ENCODE measurements around the gene LDB3. TPM values are rescaled to one million over a fixed set of nuclear protein-coding genes. Genes with fewer than 3 reads are reported as not detected.

Gene LDB3
- total and polyA plus RNA-seq, 2 of the 4 experiments (the other 2 are of a cell fraction) = 0.36 to 2.6 TPM

GRCh38 chr10:86671985-86672710, 3.8 kb downstream of the LDB3 start:
- CTCF ChIA-PET = interaction anchor here (1.0 to 1.3 kb wide), 2 partner anchors 12 to 271 kb away, joined by 3 to 4 read pairs; no protein-coding TSS in a partner anchor
- Histone ChIP-seq H4K20me1 (ENCODE audit: insufficient read depth, low read length) (no peaks in the 10 kb centered on the region), H2AK5ac (ENCODE audit: low read depth, low read length) (peak overlapping the region; percentile 4; the same call in 1 of the 2 replicates), H3K23ac (ENCODE audit: low read depth, low read length) (0 out of 2 replicates have a peak overlapping the region, but pooled peaks have one; percentile 37), H3K9me3 (ENCODE audit: control insufficient read depth, insufficient read depth, low read length) (no peaks in the 10 kb centered on the region), H2AFZ (replicated peaks; ENCODE audit: low read length, poor library complexity) (peak overlapping the region; percentile 80), H3K56ac (ENCODE audit: extremely low read depth, insufficient read depth, low read length) (no peak overlapping the region), H2BK120ac (ENCODE audit: low read depth, low read length) (no peak overlapping the region), H2BK15ac (ENCODE audit: low read depth, low read length) (no peak overlapping the region), H2BK20ac (ENCODE audit: low read depth, low read length) (peak overlapping the region; percentile 36; the same call in 1 of the 2 replicates), H3K14ac (replicated peaks; ENCODE audit: low read depth, low read length) (peak overlapping the region; percentile 52; the same call in 1 of the 2 replicates), H3K18ac (ENCODE audit: low read depth, low read length) (no peak overlapping the region), H2BK5ac (ENCODE audit: low read depth, low read length, poor library complexity, severe bottlenecking) (no peak overlapping the region), H3K4me3 (ENCODE audit: insufficient read depth, low read depth, low read length) (no peak overlapping the region), H3K36me3 (ENCODE audit: control insufficient read depth, insufficient read depth, low read length) (no peaks in the 10 kb centered on the region), H2AK9ac (replicated peaks; ENCODE audit: low read depth, low read length, poor library complexity) (peak overlapping the region; percentile 26), H4K5ac (ENCODE audit: low read depth, low read length) (no peak overlapping the region), H3K4me2 (ENCODE audit: low read depth, low read length) (peak overlapping the region; percentile 75), H4K8ac (ENCODE audit: low read depth in 2 of 2, low read length in 2 of 2) (peak overlapping the region in 1 of 2 experiments; percentile 69; a peak in 1 of 4 replicates), H3K9me1 (ENCODE audit: insufficient read depth, low read length) (peaks cover 18% of the 10 kb centered on the region), H3K4me1 (ENCODE audit: control insufficient read depth, insufficient read depth, low read length) (peaks cover 42% of the 10 kb centered on the region), H3K27me3 (ENCODE audit: control insufficient read depth, insufficient read depth, low read length) (no peaks in the 10 kb centered on the region), H4K91ac (ENCODE audit: insufficient read depth, low read depth, low read length) (no peak overlapping the region), H3K27ac (ENCODE audit: insufficient read depth, low read length) (no peak overlapping the region), H3K79me1 (ENCODE audit: low read depth in 1 of 2, low read length in 2 of 2) (peaks cover 0 to 15% of the 10 kb centered on the region in 2 experiments; a peak in 2 of 4 replicates), H3K4ac (ENCODE audit: low read depth, low read length) (peak overlapping the region; percentile 54), H3K9ac (ENCODE audit: low read depth, low read length) (no peak overlapping the region)
- BruUV-seq (replicated peaks) = no TSS peak
- intact Hi-C loops (cut with micrococcal nuclease) (no loop called here), in situ Hi-C loops (cut with MboI; ENCODE audit: low sequenced_read_pairs) (no loop called here), dilution Hi-C loops (cut with HindIII; ENCODE audit: low sequenced_read_pairs, unreplicated experiment) (no loop called here)
- peak; percentile 55 for ATAC-seq (ENCODE audit: low read depth)
- POLR2A ChIA-PET (ENCODE audit: unreplicated experiment) = no interaction called here
- TF ChIP-seq USF2 (IDR thresholded peaks at IDR 0.05; ENCODE audit: low read depth, low read length) (no peak), RCOR1 (IDR thresholded peaks at IDR 0.05; ENCODE audit: insufficient replicate concordance, low read length) (no peak)
- peak; percentile 25 for DNase-seq
- WGBS, 2 experiments (ENCODE audit: extremely low coverage in 2 of 2, insufficient read length in 1 of 2) = 50% methylated on average over 2 of the region's 12 CpGs; no CpG with 5 or more reads in 1 of the 2 experiments

All from IMR-90 (cell line).